Mesendoderm (in vitro differentiated cells): Measurements from ENCODE around the gene NOX3.

Experiments
- DNase-seq: peaks from one replicate; pipeline ENCODE4 v3.0.0; 2013
- H2AK5ac ChIP-seq: 2 replicates; pipeline ENCODE4 v1.6.1; 2013; ENCODE audit warnings: low read length, inconsistent platforms
- H2BK120ac ChIP-seq: 2 replicates; pipeline ENCODE4 v1.6.1; 2013; ENCODE audit warnings: low read depth, mild to moderate bottlenecking, low read length, moderate library complexity, mixed read lengths
- H2BK15ac ChIP-seq: replicated peaks from 2 replicates; pipeline ENCODE4 v1.6.1; 2013; ENCODE audit warnings: low read depth, mild to moderate bottlenecking, moderate library complexity
- H2BK5ac ChIP-seq: 2 replicates; pipeline ENCODE4 v1.6.1; 2013; ENCODE audit warnings: low read length, inconsistent platforms
- H3K18ac ChIP-seq: 2 replicates; pipeline ENCODE4 v1.6.1; 2013; ENCODE audit warnings: mild to moderate bottlenecking, low read length, mixed read lengths
- H3K23ac ChIP-seq: one replicate; pipeline ENCODE4 v1.6.1; 2013; ENCODE audit warnings: low read length
- H3K27ac ChIP-seq: 2 replicates; pipeline ENCODE4 v1.5.1; 2013; ENCODE audit warnings: low read depth, mild to moderate bottlenecking, inconsistent platforms, low read length, moderate library complexity
- H3K27me3 ChIP-seq: 2 replicates; pipeline ENCODE4 v1.6.1; 2013; ENCODE audit warnings: low read length, control low read depth, mild to moderate bottlenecking, inconsistent platforms; ENCODE audit not compliant: insufficient read depth, poor library complexity
- H3K36me3 ChIP-seq: 2 replicates; pipeline ENCODE4 v1.6.1; 2013; ENCODE audit warnings: low read length, inconsistent platforms; ENCODE audit not compliant: control insufficient read depth, insufficient read depth
- H3K4ac ChIP-seq: one replicate; pipeline ENCODE4 v1.6.1; 2013; ENCODE audit warnings: low read depth, mild to moderate bottlenecking, low read length, moderate library complexity
- H3K4me1 ChIP-seq: 2 replicates; pipeline ENCODE4 v1.6.1; 2013; ENCODE audit warnings: low read depth, low read length, inconsistent platforms; ENCODE audit not compliant: control insufficient read depth
- H3K4me2 ChIP-seq: 2 replicates; pipeline ENCODE4 v1.6.1; 2013; ENCODE audit warnings: low read length
- H3K4me3 ChIP-seq: 2 replicates; pipeline ENCODE4 v1.5.1; 2013; ENCODE audit warnings: mild to moderate bottlenecking, low read length
- H3K56ac ChIP-seq: one replicate; pipeline ENCODE4 v1.6.1; 2013; ENCODE audit warnings: low read length
- H3K79me1 ChIP-seq: 2 replicates; pipeline ENCODE4 v1.6.1; 2013; ENCODE audit warnings: low read length, inconsistent platforms
- H3K79me2 ChIP-seq: 2 replicates; pipeline ENCODE4 v1.6.1; 2013; ENCODE audit warnings: mild to moderate bottlenecking, low read length; ENCODE audit not compliant: control insufficient read depth, insufficient read depth
- H3K9ac ChIP-seq: 2 replicates; pipeline ENCODE4 v1.6.1; 2013; ENCODE audit warnings: low read length, inconsistent platforms
- H4K5ac ChIP-seq: one replicate; pipeline ENCODE4 v1.6.1; 2013; ENCODE audit warnings: low read length
- H4K8ac ChIP-seq: one replicate; pipeline ENCODE4 v1.6.1; 2013; ENCODE audit warnings: low read depth, mild to moderate bottlenecking, control low read depth, low read length, moderate library complexity
- WGBS: extraction: QIAGEN DNeasy Blood & Tissue Kit; methylation state at CpG from one replicate; pipeline ENCODE4 v1.1.7; 2013; ENCODE audit warnings: low lambda C conversion rate, missing lambda C conversion rate; ENCODE audit not compliant: insufficient coverage; ENCODE audit errors: extremely low coverage; 5-methylcytosine and 5-hydroxymethylcytosine counted together

The NOX3 gene

DNA sequence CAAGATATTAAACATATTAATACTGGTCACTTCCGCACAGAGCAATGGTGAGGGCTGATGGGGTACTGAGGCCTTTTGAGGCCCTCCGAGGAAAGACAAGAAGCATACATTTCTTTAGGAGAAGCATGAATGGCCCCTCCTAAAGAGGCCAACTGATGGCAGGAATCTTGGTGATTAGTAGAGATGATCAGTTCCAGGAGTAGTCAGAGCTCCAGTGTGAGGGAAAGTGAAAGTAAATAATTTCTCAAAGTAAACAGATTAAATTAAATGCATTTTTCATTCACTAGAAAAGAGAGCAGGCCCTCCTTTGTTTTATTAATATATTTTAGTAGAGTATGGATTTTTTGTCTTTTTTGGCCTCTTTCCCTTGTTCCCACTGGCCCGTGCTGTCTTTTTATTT is 38.2 kb downstream of the NOX3 start:
- no peak overlapping the region for H2BK15ac ChIP-seq
- H3K4me1 ChIP-seq: no peaks in the 10 kb centered on the region
- H4K8ac ChIP-seq: no peak overlapping the region
- H3K4ac ChIP-seq: no peak overlapping the region
- no peak overlapping the region for H3K9ac ChIP-seq
- no CpG with 5 or more reads among the region's 3 CpGs for WGBS
- H3K4me3 ChIP-seq: no peak overlapping the region
- no peak overlapping the region for H3K56ac ChIP-seq
- no peak overlapping the region for H3K18ac ChIP-seq
- no peak overlapping the region for H2BK5ac ChIP-seq
- H3K27ac ChIP-seq: no peak overlapping the region
- H3K4me2 ChIP-seq: no peak overlapping the region
- no peaks in the 10 kb centered on the region for H3K79me2 ChIP-seq
- H3K27me3 ChIP-seq: no peaks in the 10 kb centered on the region
- no peak for DNase-seq
- H2AK5ac ChIP-seq: no peak overlapping the region
- no peaks in the 10 kb centered on the region for H3K79me1 ChIP-seq
- H4K5ac ChIP-seq: no peak overlapping the region
- H3K23ac ChIP-seq: no peak overlapping the region
- no peaks in the 10 kb centered on the region for H3K36me3 ChIP-seq
- H2BK120ac ChIP-seq: no peak overlapping the region

GRCh38 chr6:155415953-155416352 is 39.7 kb downstream of the NOX3 start:
- H3K9ac ChIP-seq: no peak overlapping the region
- H2BK5ac ChIP-seq: no peak overlapping the region
- no peak overlapping the region for H2BK15ac ChIP-seq
- no peaks in the 10 kb centered on the region for H3K79me2 ChIP-seq
- no peak overlapping the region for H2BK120ac ChIP-seq
- no peaks in the 10 kb centered on the region for H3K27me3 ChIP-seq
- H4K8ac ChIP-seq: no peak overlapping the region
- no peak overlapping the region for H3K18ac ChIP-seq
- H3K56ac ChIP-seq: no peak overlapping the region
- no peak overlapping the region for H3K4me2 ChIP-seq
- no peak overlapping the region for H3K4me3 ChIP-seq
- no peaks in the 10 kb centered on the region for H3K36me3 ChIP-seq
- no peak overlapping the region for H3K27ac ChIP-seq
- no peak overlapping the region for H3K23ac ChIP-seq
- no peak overlapping the region for H3K4ac ChIP-seq
- WGBS: no CpG with 5 or more reads among the region's 4 CpGs
- H2AK5ac ChIP-seq: no peak overlapping the region
- no peak for DNase-seq
- no peak overlapping the region for H4K5ac ChIP-seq
- H3K79me1 ChIP-seq: no peaks in the 10 kb centered on the region
- H3K4me1 ChIP-seq: no peaks in the 10 kb centered on the region

GRCh38 chr6:155414049-155414448 is 41.6 kb downstream of the NOX3 start:
- H3K4me2 ChIP-seq: no peak overlapping the region
- no peaks in the 10 kb centered on the region for H3K79me1 ChIP-seq
- no peak overlapping the region for H3K9ac ChIP-seq
- H3K79me2 ChIP-seq: no peaks in the 10 kb centered on the region
- no peak overlapping the region for H2BK120ac ChIP-seq
- H3K4ac ChIP-seq: no peak overlapping the region
- H3K56ac ChIP-seq: no peak overlapping the region
- no peak overlapping the region for H2AK5ac ChIP-seq
- no peaks in the 10 kb centered on the region for H3K27me3 ChIP-seq
- H3K36me3 ChIP-seq: no peaks in the 10 kb centered on the region
- WGBS: no CpG with 5 or more reads among the region's 3 CpGs
- no peak overlapping the region for H4K5ac ChIP-seq
- DNase-seq: no peak
- H4K8ac ChIP-seq: no peak overlapping the region
- no peak overlapping the region for H3K4me3 ChIP-seq
- no peak overlapping the region for H2BK5ac ChIP-seq
- H3K18ac ChIP-seq: no peak overlapping the region
- H2BK15ac ChIP-seq: no peak overlapping the region
- H3K23ac ChIP-seq: no peak overlapping the region
- H3K27ac ChIP-seq: no peak overlapping the region
- no peaks in the 10 kb centered on the region for H3K4me1 ChIP-seq

- no peaks in the 10 kb centered on the region for H3K36me3 ChIP-seq
- H3K18ac ChIP-seq: no peak overlapping the region
- no peaks in the 10 kb centered on the region for H3K4me1 ChIP-seq
- H3K9ac ChIP-seq: no peak overlapping the region
- no peak overlapping the region for H4K8ac ChIP-seq
- no peaks in the 10 kb centered on the region for H3K27me3 ChIP-seq
- no peak overlapping the region for H3K56ac ChIP-seq
- no peak overlapping the region for H3K23ac ChIP-seq
- no peak overlapping the region for H2BK120ac ChIP-seq
- DNase-seq: no peak
- no peak overlapping the region for H3K4me2 ChIP-seq
- H4K5ac ChIP-seq: no peak overlapping the region
- no peak overlapping the region for H3K4me3 ChIP-seq
- no peak overlapping the region for H2BK15ac ChIP-seq
- H3K79me2 ChIP-seq: no peaks in the 10 kb centered on the region
- no peak overlapping the region for H3K4ac ChIP-seq
- no peak overlapping the region for H2AK5ac ChIP-seq
- WGBS: no CpG with 5 or more reads among the region's 1 CpG
- H3K79me1 ChIP-seq: no peaks in the 10 kb centered on the region
- no peak overlapping the region for H3K27ac ChIP-seq
- H2BK5ac ChIP-seq: no peak overlapping the region
Measured at GRCh38 chr6:155412335-155412734, 43.3 kb downstream of the NOX3 start.

GRCh38 chr6:155411154-155412052 is 44.2 kb downstream of the NOX3 start:
- no CpG with 5 or more reads among the region's 10 CpGs for WGBS
- H3K4me1 ChIP-seq: no peaks in the 10 kb centered on the region
- no peak overlapping the region for H3K4ac ChIP-seq
- H3K4me2 ChIP-seq: no peak overlapping the region
- no peak overlapping the region for H3K27ac ChIP-seq
- H4K8ac ChIP-seq: no peak overlapping the region
- H3K36me3 ChIP-seq: no peaks in the 10 kb centered on the region
- H4K5ac ChIP-seq: no peak overlapping the region
- H2BK15ac ChIP-seq: no peak overlapping the region
- DNase-seq: no peak
- no peaks in the 10 kb centered on the region for H3K27me3 ChIP-seq
- H3K23ac ChIP-seq: no peak overlapping the region
- no peaks in the 10 kb centered on the region for H3K79me2 ChIP-seq
- H3K79me1 ChIP-seq: no peaks in the 10 kb centered on the region
- no peak overlapping the region for H2BK120ac ChIP-seq
- H2BK5ac ChIP-seq: no peak overlapping the region
- no peak overlapping the region for H3K9ac ChIP-seq
- no peak overlapping the region for H3K18ac ChIP-seq
- no peak overlapping the region for H3K4me3 ChIP-seq
- H3K56ac ChIP-seq: no peak overlapping the region
- no peak overlapping the region for H2AK5ac ChIP-seq

DNA sequence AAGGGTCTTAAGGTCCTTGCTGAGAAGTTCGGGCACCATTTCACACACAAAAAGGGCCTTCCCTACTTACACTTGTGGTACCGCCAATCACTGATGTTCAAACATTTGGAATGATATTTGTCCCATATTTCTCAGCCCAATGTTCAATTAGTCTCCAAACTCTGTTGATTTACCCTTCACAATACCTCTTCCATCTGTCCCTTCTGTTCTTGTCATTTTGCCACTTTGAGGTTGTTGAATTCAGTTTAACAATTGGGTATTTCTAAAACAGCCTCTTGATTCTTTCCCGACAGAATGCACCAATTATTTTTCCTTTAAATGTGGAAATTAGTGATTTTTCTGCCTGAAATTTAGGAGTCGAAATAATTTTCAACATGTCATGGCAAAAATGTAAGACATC is 46.2 kb downstream of the NOX3 start:
- WGBS: no CpG with 5 or more reads among the region's 4 CpGs
- Histone ChIP-seq H3K79me1 (no peaks in the 10 kb centered on the region), H2BK15ac (no peak overlapping the region)

More for the DNA sequence above, 46.2 kb downstream of the NOX3 start:
- Histone ChIP-seq H3K36me3 (no peaks in the 10 kb centered on the region), H2BK5ac (no peak overlapping the region), H3K18ac (no peak overlapping the region), H3K4me1 (no peaks in the 10 kb centered on the region), H3K27ac (no peak overlapping the region), H2AK5ac (no peak overlapping the region), H3K4me2 (no peak overlapping the region), H4K8ac (no peak overlapping the region), H2BK120ac (no peak overlapping the region), H3K4me3 (no peak overlapping the region), H3K56ac (no peak overlapping the region), H3K27me3 (no peaks in the 10 kb centered on the region), H3K4ac (no peak overlapping the region), H3K79me2 (no peaks in the 10 kb centered on the region), H3K23ac (no peak overlapping the region), H3K9ac (no peak overlapping the region), H4K5ac (no peak overlapping the region)
- no peak for DNase-seq
